ENCODE results near the gene GK. TPM values are rescaled to one million over a fixed set of nuclear protein-coding genes. Genes with fewer than 3 reads are reported as not detected.
"Not testable (repeated sequence)": the region's sequence is repeated elsewhere in the genome, so short reads cannot be mapped to it uniquely, and the experiment has no call there.

Gene GK
- total and polyA plus RNA-seq, 2 donors (not counting 1 experiment from before 2014, with no cell fraction given) = 4.8 to 10.2 TPM

DNA sequence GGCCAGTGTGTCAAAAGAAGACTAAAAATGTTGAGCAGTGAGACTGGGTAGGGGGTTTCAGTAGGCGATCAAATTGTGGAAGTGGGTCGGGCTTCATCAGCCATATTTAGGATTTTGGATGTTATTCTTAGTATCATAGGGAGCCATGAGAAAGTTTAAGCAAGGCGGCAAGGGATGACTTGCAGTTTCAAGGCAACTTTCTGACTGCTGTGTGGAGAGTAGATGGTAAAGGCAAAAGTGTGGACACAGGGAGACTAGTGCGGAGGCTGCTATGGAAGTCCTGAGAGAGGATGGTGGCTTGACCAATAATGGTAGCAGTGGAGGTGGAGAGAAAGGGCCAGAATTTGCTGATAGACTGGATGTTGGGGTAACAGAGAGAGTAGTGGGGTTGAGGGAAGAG, 15.4 kb downstream of the GK start:
- POLR2A ChIA-PET = no interaction called here
- intact Hi-C loops (cut with micrococcal nuclease) = no loop called here
- no peak for ATAC-seq (ENCODE audit: low read depth)

DNA sequence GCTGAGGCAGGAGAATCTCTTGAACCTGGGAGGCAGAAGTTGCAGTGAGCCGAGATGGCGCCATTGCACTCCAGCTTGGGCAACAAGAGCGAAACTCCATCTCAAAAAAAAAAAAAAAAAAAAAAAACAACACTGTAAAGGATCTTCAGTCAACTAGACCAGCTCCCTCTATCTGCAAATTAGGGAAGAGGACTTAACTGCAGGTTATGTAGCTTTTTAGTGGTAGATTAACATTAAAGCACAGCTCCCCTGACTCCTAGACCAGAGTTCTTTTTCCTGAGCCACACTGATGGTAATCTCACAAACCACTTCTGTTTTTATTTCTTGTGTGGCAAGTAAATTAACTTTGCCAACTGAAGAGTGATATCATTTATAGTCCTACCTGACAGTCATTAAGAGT, 18.0 kb downstream of the GK start:
- intact Hi-C loops (cut with micrococcal nuclease) = not testable (repeated sequence)
- no CpG with 5 or more reads among the region's 3 CpGs for WGBS (ENCODE audit: insufficient coverage)

More for the DNA sequence above, 15.4 kb downstream of the GK start:
- Mint-ChIP-seq H3K4me3 (no peak overlapping the region), H3K27ac (no peak overlapping the region), H3K27me3 (no peaks in the 10 kb centered on the region), H3K9me3 (ENCODE audit: insufficient read depth) (no peaks in the 10 kb centered on the region), H3K4me1 (no peaks in the 10 kb centered on the region)
- Histone ChIP-seq H3K79me2 (ENCODE audit: control insufficient read depth, insufficient read depth, low read length) (no peaks in the 10 kb centered on the region), H3K4me1 (ENCODE audit: control insufficient read depth in 2 of 2, insufficient read depth in 2 of 2, low read length in 2 of 2) (no peaks in the 10 kb centered on the region), H3K9ac (ENCODE audit: low read length) (no peak overlapping the region), H4K20me1 (ENCODE audit: control insufficient read depth, insufficient read depth, low read length, poor library complexity, severe bottlenecking) (no peaks in the 10 kb centered on the region), H3K27ac (ENCODE audit: low read length in 2 of 2) (no peak overlapping the region), H3K4me2 (replicated peaks; ENCODE audit: low read depth, low read length, poor library complexity, severe bottlenecking) (no peak overlapping the region), H2AFZ (ENCODE audit: insufficient read depth, low read depth, low read length, poor library complexity, severe bottlenecking) (no peak overlapping the region), H3K4me3 (ENCODE audit: control extremely low read depth in 1 of 5, extremely low read depth in 1 of 5, insufficient read depth in 1 of 5, low read depth in 2 of 5, low read length in 4 of 5) (no peak overlapping the region), H3K27me3 (replicated peaks in 1 of 4; ENCODE audit: control extremely low read depth in 1 of 4, control insufficient read depth in 3 of 4, insufficient read depth in 4 of 4, low read length in 3 of 4) (no peaks in the 10 kb centered on the region), H3K36me3 (replicated peaks in 1 of 2; ENCODE audit: control extremely low read depth in 1 of 2, control insufficient read depth in 1 of 2, extremely low read depth in 1 of 2, insufficient read depth in 2 of 2, low read length in 1 of 2) (peaks cover 0 to 5% of the 10 kb centered on the region in 2 experiments), H3K9me3 (ENCODE audit: control extremely low read depth in 1 of 3, control insufficient read depth in 2 of 3, insufficient read depth in 1 of 3, low read length in 2 of 3) (no peaks in the 10 kb centered on the region)
- WGBS (ENCODE audit: insufficient coverage) = 93% methylated on average over 4 of the region's 4 CpGs
- CTCF ChIA-PET = no interaction called here
- no peak for DNase-seq
- TF ChIP-seq, protein P1, sequence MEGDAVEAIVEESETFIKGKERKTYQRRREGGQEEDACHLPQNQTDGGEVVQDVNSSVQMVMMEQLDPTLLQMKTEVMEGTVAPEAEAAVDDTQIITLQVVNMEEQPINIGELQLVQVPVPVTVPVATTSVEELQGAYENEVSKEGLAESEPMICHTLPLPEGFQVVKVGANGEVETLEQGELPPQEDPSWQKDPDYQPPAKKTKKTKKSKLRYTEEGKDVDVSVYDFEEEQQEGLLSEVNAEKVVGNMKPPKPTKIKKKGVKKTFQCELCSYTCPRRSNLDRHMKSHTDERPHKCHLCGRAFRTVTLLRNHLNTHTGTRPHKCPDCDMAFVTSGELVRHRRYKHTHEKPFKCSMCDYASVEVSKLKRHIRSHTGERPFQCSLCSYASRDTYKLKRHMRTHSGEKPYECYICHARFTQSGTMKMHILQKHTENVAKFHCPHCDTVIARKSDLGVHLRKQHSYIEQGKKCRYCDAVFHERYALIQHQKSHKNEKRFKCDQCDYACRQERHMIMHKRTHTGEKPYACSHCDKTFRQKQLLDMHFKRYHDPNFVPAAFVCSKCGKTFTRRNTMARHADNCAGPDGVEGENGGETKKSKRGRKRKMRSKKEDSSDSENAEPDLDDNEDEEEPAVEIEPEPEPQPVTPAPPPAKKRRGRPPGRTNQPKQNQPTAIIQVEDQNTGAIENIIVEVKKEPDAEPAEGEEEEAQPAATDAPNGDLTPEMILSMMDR (IDR thresholded peaks at IDR 0.05) = no peak
- TF ChIP-seq EZH2 (IDR thresholded peaks at IDR 0.05; ENCODE audit: borderline replicate concordance, insufficient read depth, low read depth, low read length, poor library complexity, severe bottlenecking) = no peak

More for the DNA sequence above, 18.0 kb downstream of the GK start:
- not testable (repeated sequence) for H3K36me3 ChIP-seq (replicated peaks in 1 of 2; ENCODE audit: control extremely low read depth in 1 of 2, control insufficient read depth in 1 of 2, extremely low read depth in 1 of 2, insufficient read depth in 2 of 2, low read length in 1 of 2); H2AFZ ChIP-seq (ENCODE audit: insufficient read depth, low read depth, low read length, poor library complexity, severe bottlenecking); H3K27ac ChIP-seq (ENCODE audit: low read length in 2 of 2); H3K4me2 ChIP-seq (replicated peaks; ENCODE audit: low read depth, low read length, poor library complexity, severe bottlenecking); H3K79me2 ChIP-seq (ENCODE audit: control insufficient read depth, insufficient read depth, low read length); H4K20me1 ChIP-seq (ENCODE audit: control insufficient read depth, insufficient read depth, low read length, poor library complexity, severe bottlenecking); H3K27ac Mint-ChIP-seq; H3K4me3 Mint-ChIP-seq; H3K27me3 ChIP-seq (replicated peaks in 1 of 4; ENCODE audit: control extremely low read depth in 1 of 4, control insufficient read depth in 3 of 4, insufficient read depth in 4 of 4, low read length in 3 of 4); ATAC-seq (ENCODE audit: low read depth); DNase-seq; H3K4me1 Mint-ChIP-seq; H3K4me1 ChIP-seq (ENCODE audit: control insufficient read depth in 2 of 2, insufficient read depth in 2 of 2, low read length in 2 of 2); H3K9me3 Mint-ChIP-seq (ENCODE audit: insufficient read depth); H3K9ac ChIP-seq (ENCODE audit: low read length); H3K9me3 ChIP-seq (ENCODE audit: control extremely low read depth in 1 of 3, control insufficient read depth in 2 of 3, insufficient read depth in 1 of 3, low read length in 2 of 3); H3K27me3 Mint-ChIP-seq; H3K4me3 ChIP-seq (ENCODE audit: control extremely low read depth in 1 of 5, extremely low read depth in 1 of 5, insufficient read depth in 1 of 5, low read depth in 2 of 5, low read length in 4 of 5)
- POLR2A ChIA-PET = interaction anchor here (0.6 kb wide), 1 partner anchor 63 kb away, joined by 3 read pairs; no protein-coding TSS in a partner anchor
- CTCF ChIA-PET = interaction anchor here (0.7 to 0.8 kb wide), 2 partner anchors 11 to 36 kb away, joined by 3 read pairs; no protein-coding TSS in a partner anchor

Data from B cell (primary cell).